Measurements from ENCODE around the gene CD164.

DNA sequence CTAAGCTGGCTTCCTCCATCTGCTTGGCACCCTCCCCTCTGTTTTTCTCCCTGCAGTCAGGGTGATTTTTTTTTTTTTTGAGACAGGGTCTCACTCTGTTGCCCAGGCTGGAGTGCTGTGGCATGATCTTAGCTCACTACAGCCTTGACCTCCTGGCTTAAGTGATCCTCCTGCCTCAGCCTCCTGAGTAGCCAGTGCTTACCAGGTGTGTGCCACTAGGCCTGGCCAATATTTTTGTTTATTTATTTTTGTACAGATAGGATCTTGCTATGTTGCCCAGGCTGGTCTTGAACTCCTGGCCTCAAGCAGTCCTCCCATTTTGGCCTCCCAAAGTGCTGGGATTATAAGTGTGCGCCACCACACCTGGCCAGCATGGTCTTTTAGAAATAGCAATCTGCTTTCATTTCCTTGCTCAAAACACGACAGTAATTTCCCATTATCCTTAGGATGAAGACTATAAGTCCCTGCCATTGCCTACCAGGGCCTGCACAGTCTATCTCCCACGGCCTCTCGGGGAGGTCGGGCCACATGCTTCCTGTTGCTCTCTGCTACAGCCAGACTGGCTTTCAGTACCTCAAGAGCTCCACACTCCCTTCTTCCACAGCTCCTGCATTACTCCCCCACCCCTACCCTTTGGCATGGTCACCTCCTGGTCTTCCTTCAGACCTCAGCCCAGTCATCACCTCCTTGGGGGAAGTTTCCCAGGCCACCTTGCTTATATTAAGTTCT is 11.1 kb upstream of the CD164 start:
- TF ChIP-seq, protein P1, sequence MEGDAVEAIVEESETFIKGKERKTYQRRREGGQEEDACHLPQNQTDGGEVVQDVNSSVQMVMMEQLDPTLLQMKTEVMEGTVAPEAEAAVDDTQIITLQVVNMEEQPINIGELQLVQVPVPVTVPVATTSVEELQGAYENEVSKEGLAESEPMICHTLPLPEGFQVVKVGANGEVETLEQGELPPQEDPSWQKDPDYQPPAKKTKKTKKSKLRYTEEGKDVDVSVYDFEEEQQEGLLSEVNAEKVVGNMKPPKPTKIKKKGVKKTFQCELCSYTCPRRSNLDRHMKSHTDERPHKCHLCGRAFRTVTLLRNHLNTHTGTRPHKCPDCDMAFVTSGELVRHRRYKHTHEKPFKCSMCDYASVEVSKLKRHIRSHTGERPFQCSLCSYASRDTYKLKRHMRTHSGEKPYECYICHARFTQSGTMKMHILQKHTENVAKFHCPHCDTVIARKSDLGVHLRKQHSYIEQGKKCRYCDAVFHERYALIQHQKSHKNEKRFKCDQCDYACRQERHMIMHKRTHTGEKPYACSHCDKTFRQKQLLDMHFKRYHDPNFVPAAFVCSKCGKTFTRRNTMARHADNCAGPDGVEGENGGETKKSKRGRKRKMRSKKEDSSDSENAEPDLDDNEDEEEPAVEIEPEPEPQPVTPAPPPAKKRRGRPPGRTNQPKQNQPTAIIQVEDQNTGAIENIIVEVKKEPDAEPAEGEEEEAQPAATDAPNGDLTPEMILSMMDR (IDR thresholded peaks at IDR 0.05), result no peak
- TF ChIP-seq POLR2AphosphoS5 (IDR thresholded peaks at IDR 0.05) (no peak), EP300 (IDR thresholded peaks at IDR 0.05) (no peak)

Measured in sigmoid colon (tissue), 4 donors.